ENCODE measurements around the gene CDC42EP1. TPM values are rescaled to one million over a fixed set of nuclear protein-coding genes. Genes with fewer than 3 reads are reported as not detected.

CDC42EP1 gene
- total RNA-seq, 4 donors from 2014 or later: 5.6 to 8.8 (median 6.8) TPM

DNA sequence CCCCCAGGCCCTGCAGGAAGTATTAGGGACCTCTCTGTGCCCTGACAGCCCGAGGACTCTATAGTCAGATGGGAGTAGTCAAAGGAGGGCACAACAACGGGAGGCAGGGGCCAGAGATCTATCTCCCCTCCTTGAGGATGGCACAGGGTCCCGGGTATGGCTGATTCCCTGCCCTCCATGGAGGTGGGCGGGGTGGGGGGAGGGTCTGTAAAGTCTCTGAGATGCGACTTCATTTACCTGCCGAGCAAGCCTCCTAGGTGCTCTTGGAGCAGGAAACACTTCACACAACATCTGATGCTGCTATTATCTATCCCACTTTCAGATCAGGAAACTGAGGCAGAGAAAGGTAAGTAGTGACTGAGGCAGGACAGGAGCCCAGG, 769 bp upstream of the CDC42EP1 start:
- DNase-seq: no peak
- H3K4me3 ChIP-seq: peak overlapping the region in 3 of 4 donors; percentile 19 to 63 (median 52)
- H3K27me3 ChIP-seq: peaks cover 17 to 28% (median 23%) of the 10 kb centered on the region in 3 donors
- H3K36me3 ChIP-seq: no peaks in the 10 kb centered on the region
- ATAC-seq: no peak
- peaks cover 19% of the 10 kb centered on the region in 2 donors for H3K4me1 ChIP-seq
- in situ Hi-C loops (cut with MboI; ENCODE audit: low sequenced_read_pairs in 4 of 4) (no loop called here), intact Hi-C loops (cut with DNase I; ENCODE audit: low total_unique reads) (no loop called here)
- peak overlapping the region; percentile 77 to 91 (median 86) for H3K27ac ChIP-seq
- TF ChIP-seq POLR2A (IDR thresholded peaks at IDR 0.05) (no peak), CTCF (IDR thresholded peaks at IDR 0.05 in 4 of 5, conservative IDR thresholded peaks at IDR 0.05 in 1 of 5) (no peak)
- no peaks in the 10 kb centered on the region for H3K9me3 ChIP-seq

DNA sequence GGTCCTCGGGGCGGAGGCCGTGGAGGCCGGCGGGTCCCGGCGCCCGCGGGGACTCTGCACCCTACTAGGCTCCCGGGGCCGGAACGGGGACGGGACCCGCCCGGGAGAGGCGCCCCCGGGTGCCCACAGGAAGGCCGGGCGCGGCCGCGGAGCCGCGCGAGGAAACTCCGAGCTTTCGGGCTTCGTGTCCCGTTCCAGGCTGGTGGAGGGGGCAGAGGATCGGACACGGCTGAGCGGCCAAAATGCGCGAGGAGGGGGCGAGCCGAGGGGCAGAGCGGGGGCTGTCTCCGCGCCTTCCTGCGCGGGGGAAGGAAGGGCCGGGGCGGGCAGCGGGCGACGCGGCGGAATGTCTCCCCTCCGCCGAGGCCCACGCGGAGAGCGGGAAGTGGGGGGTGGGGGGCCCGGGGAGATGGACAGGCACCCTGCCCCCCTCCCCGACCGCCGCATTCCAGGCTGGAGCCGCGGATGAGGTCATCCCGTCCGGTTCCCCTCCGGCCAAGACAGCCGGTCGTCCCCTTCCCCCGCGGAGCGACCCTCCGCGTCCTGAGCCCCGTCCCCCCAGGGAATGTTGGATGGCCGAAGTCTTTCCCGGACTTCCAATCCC, 430 bp downstream of the CDC42EP1 start:
- Histone ChIP-seq H3K9me3 (no peaks in the 10 kb centered on the region), H3K4me3 (peak overlapping the region; percentile 63 to 68 (median 66)), H3K27me3 (peaks cover 17 to 29% (median 23%) of the 10 kb centered on the region in 3 donors), H3K36me3 (no peaks in the 10 kb centered on the region), H3K4me1 (peaks cover 19% of the 10 kb centered on the region in 2 donors), H3K27ac (peak overlapping the region; percentile 83 to 91 (median 86))
- DNase-seq (no peak), ATAC-seq (peak; percentile 4 to 12)
- intact Hi-C loops (cut with DNase I; ENCODE audit: low total_unique reads): loop anchor here (2.0 kb wide), 1 partner anchor 14 kb away; no protein-coding TSS in a partner anchor
- in situ Hi-C loops (cut with MboI; ENCODE audit: low sequenced_read_pairs in 4 of 4): no loop called here
- peak in 1 of 2 donors; percentile 47 for TF ChIP-seq POLR2A (IDR thresholded peaks at IDR 0.05)
- TF ChIP-seq CTCF (IDR thresholded peaks at IDR 0.05 in 4 of 5, conservative IDR thresholded peaks at IDR 0.05 in 1 of 5): no peak

- peaks cover 19% of the 10 kb centered on the region in 2 donors for H3K4me1 ChIP-seq
- peak overlapping the region; percentile 63 to 68 (median 66) for H3K4me3 ChIP-seq
- TF ChIP-seq POLR2A (IDR thresholded peaks at IDR 0.05) (peak; percentile 17 to 36), CTCF (IDR thresholded peaks at IDR 0.05 in 4 of 5, conservative IDR thresholded peaks at IDR 0.05 in 1 of 5) (peak; percentile 34 to 72 (median 67))
- H3K27ac ChIP-seq: peak overlapping the region; percentile 83 to 91 (median 86)
- in situ Hi-C loops (cut with MboI; ENCODE audit: low sequenced_read_pairs in 4 of 4) (no loop called here), intact Hi-C loops (cut with DNase I; ENCODE audit: low total_unique reads) (loop anchor here (2.0 kb wide), 1 partner anchor 15 kb away; no protein-coding TSS in a partner anchor)
- peak; percentile 55 to 65 for ATAC-seq
- peaks cover 17 to 35% (median 29%) of the 10 kb centered on the region in 3 donors for H3K27me3 ChIP-seq
- no peaks in the 10 kb centered on the region for H3K9me3 ChIP-seq
- DNase-seq: peak; percentile 55 to 73
- no peaks in the 10 kb centered on the region for H3K36me3 ChIP-seq
These were observed 1.1 kb downstream of the CDC42EP1 start for GRCh38 chr22:37561212-37562048.

DNA sequence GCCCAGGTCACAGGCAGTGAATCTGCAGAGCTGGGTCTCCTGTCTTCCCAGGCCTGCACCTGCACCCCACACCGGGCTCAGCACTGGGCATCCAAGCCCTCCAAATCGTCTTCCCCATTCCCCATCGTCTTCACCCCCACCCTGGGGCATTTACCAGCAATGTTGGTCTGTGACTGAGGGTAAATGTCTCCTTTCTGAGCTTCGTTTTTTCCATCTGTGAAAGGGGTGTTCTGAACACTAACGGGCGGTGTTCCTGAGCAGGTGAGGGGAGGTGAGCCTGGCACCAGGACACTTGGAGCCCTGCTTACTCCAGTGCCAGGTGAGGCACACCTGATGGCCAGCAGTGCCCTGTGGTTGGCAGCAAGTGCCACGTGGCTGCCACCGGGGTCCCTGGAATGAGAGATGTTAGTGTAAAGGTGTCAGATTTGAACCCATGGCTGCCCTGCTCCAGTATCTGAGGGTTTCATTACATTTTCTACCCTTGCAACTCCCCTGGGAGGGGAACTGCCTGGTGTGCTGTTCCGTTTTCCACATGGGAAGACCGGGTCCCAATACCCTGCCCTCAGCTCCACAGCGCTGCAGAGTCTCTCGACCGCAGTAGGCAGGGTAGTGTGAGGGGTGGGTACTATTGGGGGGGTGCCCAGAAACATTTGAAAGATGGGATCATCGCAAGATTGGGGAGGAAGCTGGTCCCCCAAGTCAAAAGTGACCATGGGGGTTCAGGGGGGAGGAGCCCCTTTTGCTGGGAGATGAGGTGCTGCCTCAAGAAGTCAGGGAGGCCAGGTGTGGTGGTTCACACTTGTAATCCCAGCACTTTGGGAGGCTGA, 2.0 kb downstream of the CDC42EP1 start:
- DNase-seq: no peak
- peaks cover 25 to 27% of the 10 kb centered on the region in 2 donors for H3K4me1 ChIP-seq
- peak overlapping the region; percentile 83 to 91 (median 86) for H3K27ac ChIP-seq
- TF ChIP-seq POLR2A (IDR thresholded peaks at IDR 0.05): no peak
- peak in 1 of 5 experiments; percentile 5 for TF ChIP-seq CTCF (IDR thresholded peaks at IDR 0.05 in 4 of 5, conservative IDR thresholded peaks at IDR 0.05 in 1 of 5)
- H3K4me3 ChIP-seq: peak overlapping the region; percentile 19 to 68 (median 65)
- H3K9me3 ChIP-seq: no peaks in the 10 kb centered on the region
- peaks cover 17 to 33% (median 29%) of the 10 kb centered on the region in 3 donors for H3K27me3 ChIP-seq
- in situ Hi-C loops (cut with MboI; ENCODE audit: low sequenced_read_pairs in 4 of 4) (no loop called here), intact Hi-C loops (cut with DNase I; ENCODE audit: low total_unique reads) (no loop called here)
- H3K36me3 ChIP-seq: no peaks in the 10 kb centered on the region
- no peak for ATAC-seq

Measured in gastrocnemius medialis (tissue), 4 donors.